ENCODE results near the gene POLR2J.

POLR2J gene

GRCh38 chr7:102424129-102424551 is 54.6 kb downstream of the POLR2J start:
- H3K4me3 ChIP-seq (ENCODE audit: low read depth, low read length), result no peak overlapping the region

More at GRCh38 chr7:102424129-102424551, 54.6 kb downstream of the POLR2J start:
- TF ChIP-seq CTCF (IDR thresholded peaks at IDR 0.05; ENCODE audit: borderline replicate concordance, insufficient read depth, low read depth, low read length), result no peak

Data from GM12875 (cell line).